ENCODE results near the gene FHOD3. TPM values are rescaled to one million over a fixed set of nuclear protein-coding genes. Genes with fewer than 3 reads are reported as not detected.

Gene FHOD3
- total RNA-seq, 6 experiments from 2014 or later: 0.44 to 1.2 (median 0.62) TPM

GRCh38 chr18:36305375-36305774 lies 7.9 kb downstream of the FHOD3 start:
- 5% methylated on average over 2 of the region's 2 CpGs for WGBS (ENCODE audit: insufficient coverage, low coverage, low lambda C conversion rate, missing lambda C conversion rate)
- TF ChIP-seq, protein P1, sequence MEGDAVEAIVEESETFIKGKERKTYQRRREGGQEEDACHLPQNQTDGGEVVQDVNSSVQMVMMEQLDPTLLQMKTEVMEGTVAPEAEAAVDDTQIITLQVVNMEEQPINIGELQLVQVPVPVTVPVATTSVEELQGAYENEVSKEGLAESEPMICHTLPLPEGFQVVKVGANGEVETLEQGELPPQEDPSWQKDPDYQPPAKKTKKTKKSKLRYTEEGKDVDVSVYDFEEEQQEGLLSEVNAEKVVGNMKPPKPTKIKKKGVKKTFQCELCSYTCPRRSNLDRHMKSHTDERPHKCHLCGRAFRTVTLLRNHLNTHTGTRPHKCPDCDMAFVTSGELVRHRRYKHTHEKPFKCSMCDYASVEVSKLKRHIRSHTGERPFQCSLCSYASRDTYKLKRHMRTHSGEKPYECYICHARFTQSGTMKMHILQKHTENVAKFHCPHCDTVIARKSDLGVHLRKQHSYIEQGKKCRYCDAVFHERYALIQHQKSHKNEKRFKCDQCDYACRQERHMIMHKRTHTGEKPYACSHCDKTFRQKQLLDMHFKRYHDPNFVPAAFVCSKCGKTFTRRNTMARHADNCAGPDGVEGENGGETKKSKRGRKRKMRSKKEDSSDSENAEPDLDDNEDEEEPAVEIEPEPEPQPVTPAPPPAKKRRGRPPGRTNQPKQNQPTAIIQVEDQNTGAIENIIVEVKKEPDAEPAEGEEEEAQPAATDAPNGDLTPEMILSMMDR (IDR thresholded peaks at IDR 0.05): no peak
- no peak for TF ChIP-seq POLR2A (IDR thresholded peaks at IDR 0.05)
- peaks cover 0 to 1% of the 10 kb centered on the region in 2 donors for H3K27me3 ChIP-seq
- H3K36me3 ChIP-seq: no peaks in the 10 kb centered on the region
- ATAC-seq: no peak
- intact Hi-C loops (cut with DNase I): no loop called here
- no peak for DNase-seq
- H3K4me1 ChIP-seq: no peaks in the 10 kb centered on the region
- no peak overlapping the region for H3K27ac ChIP-seq
- H3K9me3 ChIP-seq: no peaks in the 10 kb centered on the region
- H3K4me3 ChIP-seq: no peak overlapping the region

DNA sequence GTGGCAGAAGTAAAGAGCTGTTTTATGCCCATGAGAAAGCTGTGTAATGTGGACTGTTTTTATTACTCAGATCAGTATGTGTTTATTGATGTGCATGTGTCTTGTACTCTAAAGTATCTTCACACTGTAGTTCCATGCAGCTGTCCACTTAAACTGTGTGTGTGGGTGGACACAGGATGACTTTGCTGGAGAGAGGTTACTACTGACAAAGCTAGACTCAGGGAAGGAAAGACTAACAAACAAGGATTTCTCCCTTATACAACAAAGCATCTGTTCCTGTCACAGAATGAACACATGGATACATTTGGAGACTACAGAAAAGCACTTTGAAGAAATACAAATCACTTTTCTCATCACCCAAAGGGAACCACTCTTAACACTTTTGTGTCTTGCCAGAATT lies 10.0 kb downstream of the FHOD3 start:
- Histone ChIP-seq H3K27me3 (no peaks in the 10 kb centered on the region), H3K4me1 (no peaks in the 10 kb centered on the region), H3K27ac (no peak overlapping the region), H3K9me3 (no peaks in the 10 kb centered on the region), H3K4me3 (no peak overlapping the region), H3K36me3 (no peaks in the 10 kb centered on the region)
- DNase-seq (no peak), ATAC-seq (no peak)
- TF ChIP-seq, protein P1 (IDR thresholded peaks at IDR 0.05): no peak
- no peak for TF ChIP-seq POLR2A (IDR thresholded peaks at IDR 0.05)
- intact Hi-C loops (cut with DNase I): no loop called here

DNA sequence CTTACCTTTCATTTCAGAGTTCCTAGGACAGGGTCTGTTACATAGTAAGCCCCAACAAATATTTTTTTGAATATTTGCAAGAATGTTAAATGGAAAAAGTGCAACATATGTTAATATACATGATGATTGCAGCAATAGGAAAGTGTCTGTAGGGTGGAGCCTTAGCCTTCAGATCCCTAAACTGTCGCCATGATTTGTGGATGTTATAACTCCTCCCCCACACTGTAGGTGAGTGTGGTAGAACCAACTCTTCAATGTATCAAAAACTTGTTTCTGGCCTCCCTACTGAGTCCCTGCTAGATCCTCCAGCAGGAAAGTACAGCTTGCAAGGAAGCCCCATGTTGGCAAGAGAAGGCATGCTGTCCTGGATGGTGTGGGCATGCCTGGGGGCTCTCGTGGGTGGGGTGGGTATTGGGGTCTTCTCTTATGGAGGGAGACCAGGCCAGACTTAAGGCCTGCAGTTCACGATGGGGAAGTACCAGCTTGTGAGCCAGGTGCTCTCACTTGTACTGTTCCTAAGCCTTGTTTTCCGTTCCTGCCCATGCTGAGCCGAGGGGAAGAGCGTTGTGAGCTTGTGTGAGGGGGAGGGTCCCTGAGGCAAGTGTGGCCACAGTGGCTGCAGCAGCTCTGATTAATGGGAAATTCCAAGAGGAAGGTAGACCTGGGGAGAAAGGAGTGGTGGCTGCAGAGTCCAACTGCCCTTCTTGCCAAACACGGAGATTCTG lies 11.4 kb downstream of the FHOD3 start:
- DNase-seq: no peak
- intact Hi-C loops (cut with DNase I): no loop called here
- no peak for ATAC-seq
- H3K27me3 ChIP-seq: no peaks in the 10 kb centered on the region
- WGBS (ENCODE audit: insufficient coverage, low coverage, low lambda C conversion rate, missing lambda C conversion rate): 72% methylated on average over 4 of the region's 7 CpGs
- H3K36me3 ChIP-seq: no peaks in the 10 kb centered on the region
- TF ChIP-seq, protein P1 (IDR thresholded peaks at IDR 0.05): no peak
- no peak for TF ChIP-seq POLR2A (IDR thresholded peaks at IDR 0.05)
- no peak overlapping the region for H3K4me3 ChIP-seq
- H3K27ac ChIP-seq: no peak overlapping the region
- no peaks in the 10 kb centered on the region for H3K9me3 ChIP-seq
- no peaks in the 10 kb centered on the region for H3K4me1 ChIP-seq

- H3K27ac ChIP-seq: no peak overlapping the region
- ATAC-seq: peak in 1 of 4 donors; percentile 19
- no peaks in the 10 kb centered on the region for H3K4me1 ChIP-seq
- no peak overlapping the region for H3K4me3 ChIP-seq
- 64% methylated on average over 7 of the region's 11 CpGs for WGBS (ENCODE audit: insufficient coverage, low coverage, low lambda C conversion rate, missing lambda C conversion rate)
- DNase-seq: no peak
- H3K36me3 ChIP-seq: no peaks in the 10 kb centered on the region
- no peaks in the 10 kb centered on the region for H3K9me3 ChIP-seq
- intact Hi-C loops (cut with DNase I): no loop called here
- TF ChIP-seq POLR2A (IDR thresholded peaks at IDR 0.05): no peak
- TF ChIP-seq, protein P1 (IDR thresholded peaks at IDR 0.05): no peak
- no peaks in the 10 kb centered on the region for H3K27me3 ChIP-seq
Measured at GRCh38 chr18:36309436-36310391, 12.2 kb downstream of the FHOD3 start.
